GM18907 (cell line): Measurements from ENCODE around the gene PYURF.

Experiments used
- ATAC-seq: cut with Tn5 transposase; IDR thresholded peaks from one replicate; pipeline ENCODE4 v1.9.1; 2021; ENCODE audit warnings: mild to moderate bottlenecking, moderate library complexity; ENCODE audit not compliant: unreplicated experiment

Gene PYURF

GRCh38 chr4:88514557-88515511, 8.7 kb downstream of the PYURF start:
- ATAC-seq, result no peak

- ATAC-seq, result no peak
Measured at GRCh38 chr4:88511236-88511635, 12.3 kb downstream of the PYURF start.

- no peak for ATAC-seq
Measured at GRCh38 chr4:88503344-88503743, 20.2 kb downstream of the PYURF start.

- ATAC-seq, result no peak
Measured at GRCh38 chr4:88497859-88498409, 25.6 kb downstream of the PYURF start.

- no peak for ATAC-seq
Measured at GRCh38 chr4:88489100-88489761, 34.3 kb downstream of the PYURF start.

- no peak for ATAC-seq
Measured at GRCh38 chr4:88481537-88481936, 42.0 kb downstream of the PYURF start.

- ATAC-seq, result no peak
Measured at GRCh38 chr4:88478247-88478646, 45.3 kb downstream of the PYURF start.

- ATAC-seq, result no peak
Measured at GRCh38 chr4:88477229-88477860, 46.2 kb downstream of the PYURF start.
